ENCODE data around the gene SGIP1. TPM values are rescaled to one million over a fixed set of nuclear protein-coding genes. Genes with fewer than 3 reads are reported as not detected.

The SGIP1 gene
- total RNA-seq, 1 experiment from 2014 or later, result 1.6 TPM

GRCh38 chr1:66580081-66580480 lies 46.1 kb downstream of the SGIP1 start:
- Histone ChIP-seq H3K4me3 (ENCODE audit: low read depth, low read length, poor library complexity, severe bottlenecking) (no peak overlapping the region), H3K27ac (ENCODE audit: low read depth, low read length, poor library complexity, severe bottlenecking) (no peak overlapping the region), H3K36me3 (ENCODE audit: insufficient read depth, low read length, poor library complexity, severe bottlenecking) (no peaks in the 10 kb centered on the region), H3K27me3 (replicated peaks; ENCODE audit: insufficient read depth, low read depth, low read length, poor library complexity) (no peaks in the 10 kb centered on the region), H3K4me1 (ENCODE audit: insufficient read depth, low read length, poor library complexity, severe bottlenecking) (peaks cover 20% of the 10 kb centered on the region), H3K9me3 (ENCODE audit: low read depth, low read length, poor library complexity, severe bottlenecking) (no peaks in the 10 kb centered on the region)
- ChIA-PET POLR2A (ENCODE audit: low non-redundant PET) (no interaction called here), CTCF (no interaction called here)
- no TSS peak for BruUV-seq (replicated peaks)
- intact Hi-C loops (cut with micrococcal nuclease; ENCODE audit: unreplicated experiment), result no loop called here
- TF ChIP-seq, protein P1, sequence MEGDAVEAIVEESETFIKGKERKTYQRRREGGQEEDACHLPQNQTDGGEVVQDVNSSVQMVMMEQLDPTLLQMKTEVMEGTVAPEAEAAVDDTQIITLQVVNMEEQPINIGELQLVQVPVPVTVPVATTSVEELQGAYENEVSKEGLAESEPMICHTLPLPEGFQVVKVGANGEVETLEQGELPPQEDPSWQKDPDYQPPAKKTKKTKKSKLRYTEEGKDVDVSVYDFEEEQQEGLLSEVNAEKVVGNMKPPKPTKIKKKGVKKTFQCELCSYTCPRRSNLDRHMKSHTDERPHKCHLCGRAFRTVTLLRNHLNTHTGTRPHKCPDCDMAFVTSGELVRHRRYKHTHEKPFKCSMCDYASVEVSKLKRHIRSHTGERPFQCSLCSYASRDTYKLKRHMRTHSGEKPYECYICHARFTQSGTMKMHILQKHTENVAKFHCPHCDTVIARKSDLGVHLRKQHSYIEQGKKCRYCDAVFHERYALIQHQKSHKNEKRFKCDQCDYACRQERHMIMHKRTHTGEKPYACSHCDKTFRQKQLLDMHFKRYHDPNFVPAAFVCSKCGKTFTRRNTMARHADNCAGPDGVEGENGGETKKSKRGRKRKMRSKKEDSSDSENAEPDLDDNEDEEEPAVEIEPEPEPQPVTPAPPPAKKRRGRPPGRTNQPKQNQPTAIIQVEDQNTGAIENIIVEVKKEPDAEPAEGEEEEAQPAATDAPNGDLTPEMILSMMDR (conservative IDR thresholded peaks at IDR 0.05; ENCODE audit: low read depth, low read length), result no peak
- no peak for TF ChIP-seq EZH2 (IDR thresholded peaks at IDR 0.05; ENCODE audit: borderline replicate concordance, low read depth, low read length, poor library complexity, severe bottlenecking)
- no peak for DNase-seq (ENCODE audit: low spot score)

- ChIA-PET CTCF (no interaction called here), POLR2A (ENCODE audit: low non-redundant PET) (no interaction called here)
- no peaks in the 10 kb centered on the region for H3K4me1 ChIP-seq (ENCODE audit: insufficient read depth, low read length, poor library complexity, severe bottlenecking)
- no peak overlapping the region for H3K27ac ChIP-seq (ENCODE audit: low read depth, low read length, poor library complexity, severe bottlenecking)
- H3K36me3 ChIP-seq (ENCODE audit: insufficient read depth, low read length, poor library complexity, severe bottlenecking), result no peaks in the 10 kb centered on the region
- intact Hi-C loops (cut with micrococcal nuclease; ENCODE audit: unreplicated experiment), result no loop called here
- no peak for DNase-seq (ENCODE audit: low spot score)
- TF ChIP-seq EZH2 (IDR thresholded peaks at IDR 0.05; ENCODE audit: borderline replicate concordance, low read depth, low read length, poor library complexity, severe bottlenecking), result no peak
- TF ChIP-seq, protein P1 (conservative IDR thresholded peaks at IDR 0.05; ENCODE audit: low read depth, low read length), result no peak
- no peaks in the 10 kb centered on the region for H3K9me3 ChIP-seq (ENCODE audit: low read depth, low read length, poor library complexity, severe bottlenecking)
- BruUV-seq (replicated peaks), result no TSS peak
- no peaks in the 10 kb centered on the region for H3K27me3 ChIP-seq (replicated peaks; ENCODE audit: insufficient read depth, low read depth, low read length, poor library complexity)
- no peak overlapping the region for H3K4me3 ChIP-seq (ENCODE audit: low read depth, low read length, poor library complexity, severe bottlenecking)
Observed at GRCh38 chr1:66583021-66583420, 49.1 kb downstream of the SGIP1 start.

DNA sequence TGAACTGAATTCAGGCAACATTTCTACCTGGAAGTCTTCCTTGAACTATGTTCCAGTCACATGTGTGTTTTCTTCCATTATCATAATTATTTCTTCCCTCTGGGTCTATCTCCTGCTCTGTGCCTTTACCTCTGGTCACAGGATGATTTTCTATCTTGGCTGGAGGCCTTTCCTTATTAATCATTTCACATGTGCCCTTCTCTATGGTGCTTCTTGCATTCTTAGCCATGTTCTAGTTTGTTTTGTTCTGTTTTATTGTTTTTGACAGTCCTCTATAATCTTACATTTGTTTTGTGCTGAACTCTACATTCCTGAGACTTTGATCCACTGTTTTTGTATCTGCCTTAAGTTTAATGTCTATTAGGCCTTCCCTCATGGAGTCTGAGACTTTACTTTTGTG lies 51.0 kb downstream of the SGIP1 start:
- H3K9me3 ChIP-seq (ENCODE audit: low read depth, low read length, poor library complexity, severe bottlenecking), result no peaks in the 10 kb centered on the region
- ChIA-PET CTCF (no interaction called here), POLR2A (ENCODE audit: low non-redundant PET) (no interaction called here)
- H3K36me3 ChIP-seq (ENCODE audit: insufficient read depth, low read length, poor library complexity, severe bottlenecking), result no peaks in the 10 kb centered on the region
- DNase-seq (ENCODE audit: low spot score), result no peak
- H3K27ac ChIP-seq (ENCODE audit: low read depth, low read length, poor library complexity, severe bottlenecking), result no peak overlapping the region
- TF ChIP-seq EZH2 (IDR thresholded peaks at IDR 0.05; ENCODE audit: borderline replicate concordance, low read depth, low read length, poor library complexity, severe bottlenecking), result no peak
- TF ChIP-seq, protein P1 (conservative IDR thresholded peaks at IDR 0.05; ENCODE audit: low read depth, low read length), result no peak
- intact Hi-C loops (cut with micrococcal nuclease; ENCODE audit: unreplicated experiment), result no loop called here
- H3K4me3 ChIP-seq (ENCODE audit: low read depth, low read length, poor library complexity, severe bottlenecking), result no peak overlapping the region
- no TSS peak for BruUV-seq (replicated peaks)
- no peaks in the 10 kb centered on the region for H3K27me3 ChIP-seq (replicated peaks; ENCODE audit: insufficient read depth, low read depth, low read length, poor library complexity)
- no peaks in the 10 kb centered on the region for H3K4me1 ChIP-seq (ENCODE audit: insufficient read depth, low read length, poor library complexity, severe bottlenecking)
